Esophagus (tissue), 2 donors: ENCODE results near the gene KSR1. TPM values are rescaled to one million over a fixed set of nuclear protein-coding genes. Genes with fewer than 3 reads are reported as not detected.

Source experiments
- H3K27ac ChIP-seq, 2 donors: one replicate each; pipeline ENCODE4 v1.5.1; 2013; ENCODE audit warnings: low read depth in 2 of 2, mild to moderate bottlenecking in 2 of 2, inconsistent platforms in 1 of 2, low read length in 1 of 2, moderate library complexity in 1 of 2
- H3K27me3 ChIP-seq, 2 donors: one replicate each; pipeline ENCODE4 v1.6.1; 2013; ENCODE audit warnings: low read length in 2 of 2, control low read depth in 1 of 2, mild to moderate bottlenecking in 1 of 2; ENCODE audit not compliant: insufficient read depth in 2 of 2, control insufficient read depth in 1 of 2
- H3K36me3 ChIP-seq, 2 donors: one replicate each; pipeline ENCODE4 v1.6.1; 2013; ENCODE audit warnings: low read length in 1 of 2; ENCODE audit not compliant: control insufficient read depth in 2 of 2, insufficient read depth in 2 of 2
- H3K4me1 ChIP-seq, 2 donors: one replicate each; pipeline ENCODE4 v1.6.1; 2013; ENCODE audit warnings: low read length in 1 of 2; ENCODE audit not compliant: control insufficient read depth in 2 of 2, insufficient read depth in 2 of 2
- H3K4me3 ChIP-seq, 2 donors: one replicate each; pipeline ENCODE4 v1.5.1; 2013; ENCODE audit warnings: low read length in 2 of 2, mild to moderate bottlenecking in 2 of 2, low read depth in 1 of 2, moderate library complexity in 1 of 2
- H3K9me3 ChIP-seq, 2 donors: one replicate each; pipeline ENCODE4 v1.6.1; 2013; ENCODE audit warnings: mild to moderate bottlenecking in 2 of 2, low read depth in 1 of 2, low read length in 1 of 2, moderate library complexity in 1 of 2; ENCODE audit not compliant: control insufficient read depth in 2 of 2, insufficient read depth in 1 of 2
- WGBS, 2 donors: extraction: QIAGEN DNeasy Blood & Tissue Kit; methylation state at CpG; one replicate each; pipeline ENCODE4 v1.1.7; 2013; 5-methylcytosine and 5-hydroxymethylcytosine counted together
- polyA plus RNA-seq, 2 donors: library from polyadenylated mRNA; stranded (reverse); fragments of 200-250 nt; gene quantifications; one replicate each; pipeline ENCODE4 v1.2.3, GENCODE V29; 2013
- donor health status: healthy with polysubstance abuse.
- donor health status: Bipolar disorder and iron deficiency.

KSR1 gene
- polyA plus RNA-seq, 2 donors: 35.3 to 52.4 TPM

- Histone ChIP-seq H3K27me3 (no peaks in the 10 kb centered on the region), H3K4me3 (no peak overlapping the region), H3K9me3 (no peaks in the 10 kb centered on the region), H3K36me3 (peaks cover 0 to 13% of the 10 kb centered on the region in 2 donors), H3K27ac (no peak overlapping the region), H3K4me1 (peaks cover 2 to 4% of the 10 kb centered on the region in 2 donors)
- 68 to 76% methylated on average over 3 of the region's 3 CpGs for WGBS, 2 donors
Measured at GRCh38 chr17:27550974-27551505, 94.8 kb downstream of the KSR1 start.

DNA sequence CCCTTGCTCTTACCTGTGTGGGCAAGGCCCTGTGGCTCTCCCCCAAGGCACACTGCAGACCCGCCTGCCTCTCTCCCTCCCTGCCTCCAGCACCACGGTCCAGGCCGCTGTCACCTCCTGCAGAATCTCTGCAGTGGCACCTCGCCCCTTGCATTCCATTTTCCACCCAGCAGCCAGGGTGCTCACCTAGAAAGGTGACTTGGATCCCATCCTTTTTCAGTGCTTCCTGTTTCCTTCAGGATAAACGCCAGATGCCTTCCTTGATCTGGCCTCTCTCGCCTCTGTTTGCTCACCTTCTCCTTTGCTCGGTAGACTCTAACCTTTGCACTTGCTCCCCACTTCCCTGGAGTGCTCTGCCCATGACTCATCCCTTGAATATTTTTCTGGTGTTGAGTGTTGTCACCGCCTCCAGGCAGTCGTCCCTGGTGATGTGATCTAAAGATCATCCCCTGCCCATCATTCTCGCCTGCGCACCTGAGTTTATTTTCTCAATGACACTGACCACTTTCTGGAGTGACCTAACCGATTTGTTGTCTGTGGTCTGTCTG lies 95.5 kb downstream of the KSR1 start:
- Histone ChIP-seq H3K9me3 (no peaks in the 10 kb centered on the region), H3K36me3 (peaks cover 0 to 13% of the 10 kb centered on the region in 2 donors), H3K4me1 (peaks cover 2 to 4% of the 10 kb centered on the region in 2 donors), H3K27me3 (no peaks in the 10 kb centered on the region), H3K27ac (no peak overlapping the region), H3K4me3 (no peak overlapping the region)
- WGBS, 2 donors: 67 to 71% methylated on average over 12 of the region's 12 CpGs

GRCh38 chr17:27552276-27552732 lies 96.1 kb downstream of the KSR1 start:
- H3K27me3 ChIP-seq: no peaks in the 10 kb centered on the region
- WGBS, 2 donors: 81 to 85% methylated on average over 4 of the region's 4 CpGs
- peaks cover 3 to 13% of the 10 kb centered on the region in 2 donors for H3K36me3 ChIP-seq
- H3K27ac ChIP-seq: no peak overlapping the region
- peaks cover 2 to 4% of the 10 kb centered on the region in 2 donors for H3K4me1 ChIP-seq
- no peak overlapping the region for H3K4me3 ChIP-seq
- no peaks in the 10 kb centered on the region for H3K9me3 ChIP-seq

GRCh38 chr17:27553019-27553511 lies 96.8 kb downstream of the KSR1 start:
- H3K36me3 ChIP-seq: peaks cover 4 to 18% of the 10 kb centered on the region in 2 donors
- no peak overlapping the region for H3K27ac ChIP-seq
- H3K9me3 ChIP-seq: no peaks in the 10 kb centered on the region
- no peaks in the 10 kb centered on the region for H3K27me3 ChIP-seq
- peaks cover 2 to 4% of the 10 kb centered on the region in 2 donors for H3K4me1 ChIP-seq
- 68 to 70% methylated on average over 7 of the region's 7 CpGs for WGBS, 2 donors
- no peak overlapping the region for H3K4me3 ChIP-seq

GRCh38 chr17:27554152-27554551 lies 97.9 kb downstream of the KSR1 start:
- peaks cover 2 to 4% of the 10 kb centered on the region in 2 donors for H3K4me1 ChIP-seq
- H3K36me3 ChIP-seq: peaks cover 4 to 21% of the 10 kb centered on the region in 2 donors
- H3K27ac ChIP-seq: no peak overlapping the region
- H3K9me3 ChIP-seq: no peaks in the 10 kb centered on the region
- WGBS, 2 donors: 68 to 83% methylated on average over 11 of the region's 11 CpGs
- H3K27me3 ChIP-seq: no peaks in the 10 kb centered on the region
- no peak overlapping the region for H3K4me3 ChIP-seq

DNA sequence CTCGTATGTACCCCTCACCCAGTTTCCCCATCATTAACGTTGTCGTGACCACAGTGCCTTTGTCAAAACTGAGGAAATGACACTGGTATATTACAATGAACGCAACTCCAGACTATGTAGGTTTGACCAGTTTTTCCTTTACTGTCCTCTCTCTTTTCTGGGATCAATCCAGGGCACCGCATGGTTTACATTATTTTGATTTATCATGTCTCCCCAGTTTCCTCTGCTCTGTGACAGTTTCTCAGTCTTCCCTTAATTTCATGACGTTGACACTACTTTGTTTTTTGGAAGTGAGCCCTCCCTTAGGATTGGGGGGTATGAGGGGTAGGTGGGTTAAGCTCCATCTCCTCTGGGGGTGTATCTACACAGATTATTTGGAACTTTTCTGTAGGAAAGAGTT lies 98.7 kb downstream of the KSR1 start:
- WGBS, 2 donors: 80 to 91% methylated on average over 6 of the region's 6 CpGs
- Histone ChIP-seq H3K27me3 (no peaks in the 10 kb centered on the region), H3K36me3 (peaks cover 4 to 22% of the 10 kb centered on the region in 2 donors), H3K27ac (no peak overlapping the region), H3K4me1 (peaks cover 2 to 4% of the 10 kb centered on the region in 2 donors), H3K4me3 (no peak overlapping the region), H3K9me3 (no peaks in the 10 kb centered on the region)

DNA sequence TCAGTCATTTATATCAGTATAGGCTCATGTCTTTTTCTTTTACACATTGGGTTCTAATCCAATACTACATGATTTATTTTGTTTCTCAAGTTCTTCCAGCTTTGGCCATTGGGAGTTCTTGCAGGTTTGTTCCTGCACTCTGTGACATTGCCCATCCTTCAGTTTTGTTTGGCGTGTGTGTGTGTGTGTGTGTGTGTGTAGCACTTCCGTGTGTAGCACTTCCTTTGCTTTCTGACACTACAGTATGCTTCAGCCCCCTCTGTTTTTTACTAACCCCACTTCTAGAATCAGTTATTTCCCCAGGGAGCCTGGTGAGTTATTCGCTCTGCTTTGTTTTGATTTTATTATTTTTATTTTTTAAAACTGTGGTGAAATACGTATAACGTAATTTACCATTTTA lies 99.1 kb downstream of the KSR1 start:
- 79 to 81% methylated on average over 5 of the region's 5 CpGs for WGBS, 2 donors
- Histone ChIP-seq H3K27ac (no peak overlapping the region), H3K9me3 (no peaks in the 10 kb centered on the region), H3K27me3 (no peaks in the 10 kb centered on the region), H3K4me3 (no peak overlapping the region), H3K4me1 (peaks cover 2 to 5% of the 10 kb centered on the region in 2 donors), H3K36me3 (peaks cover 4 to 22% of the 10 kb centered on the region in 2 donors)

DNA sequence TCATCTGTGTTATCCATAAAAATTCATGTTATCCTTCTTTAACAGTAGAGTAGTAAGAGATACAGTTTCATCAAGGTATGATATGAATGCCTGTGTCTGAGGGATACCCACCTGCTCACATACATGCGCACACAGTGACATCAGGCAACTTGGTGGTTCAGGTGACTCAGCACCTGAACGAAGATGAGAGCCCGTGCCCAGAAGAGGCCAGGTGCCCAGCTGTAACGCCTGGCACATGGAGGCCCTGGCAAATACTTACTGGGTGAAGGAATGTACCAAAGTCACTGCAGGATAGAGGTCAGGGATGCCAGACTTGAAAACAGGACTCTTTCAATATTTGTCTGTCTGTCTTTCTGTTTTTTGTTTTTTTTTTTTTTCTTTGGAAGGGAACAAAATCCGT lies 102.1 kb downstream of the KSR1 start:
- Histone ChIP-seq H3K27ac (no peak overlapping the region), H3K4me3 (no peak overlapping the region), H3K36me3 (peaks cover 4 to 9% of the 10 kb centered on the region in 2 donors), H3K9me3 (no peaks in the 10 kb centered on the region), H3K4me1 (peaks cover 0 to 9% of the 10 kb centered on the region in 2 donors), H3K27me3 (no peaks in the 10 kb centered on the region)
- 82 to 87% methylated on average over 5 of the region's 5 CpGs for WGBS, 2 donors

DNA sequence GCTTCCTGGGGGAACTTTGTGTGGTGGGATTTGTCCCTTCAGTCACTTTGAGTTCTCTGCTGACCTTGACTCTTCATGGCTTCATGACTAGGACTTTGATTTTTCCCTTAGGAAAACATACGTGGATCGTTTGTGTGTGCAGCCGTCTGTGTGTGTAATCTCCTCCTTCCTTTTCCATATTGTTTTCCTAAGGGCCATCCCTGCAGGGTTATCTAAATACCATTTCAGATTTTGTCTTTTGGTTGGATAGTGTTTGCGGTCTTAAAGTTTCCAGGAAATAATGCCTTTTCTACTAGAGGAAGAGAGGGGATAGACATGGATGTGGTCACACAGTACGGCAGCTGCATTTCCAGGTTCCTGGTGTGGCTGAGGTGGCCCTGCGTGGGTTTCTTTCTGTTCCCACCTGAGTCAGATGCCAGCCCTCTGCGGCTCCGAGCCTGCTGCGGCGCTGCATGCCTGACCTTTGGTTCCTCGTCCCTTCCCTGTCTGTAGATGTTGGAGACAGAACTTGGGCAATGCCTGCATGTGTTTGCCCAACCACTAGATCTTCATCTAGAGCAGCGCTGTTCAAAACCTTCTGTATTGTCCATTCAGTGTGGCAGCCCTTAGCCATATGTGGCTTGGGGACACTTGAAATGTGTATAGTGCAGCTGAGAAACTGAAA lies 102.7 kb downstream of the KSR1 start:
- peaks cover 0 to 9% of the 10 kb centered on the region in 2 donors for H3K4me1 ChIP-seq
- H3K27ac ChIP-seq: no peak overlapping the region
- peaks cover 4 to 9% of the 10 kb centered on the region in 2 donors for H3K36me3 ChIP-seq
- no peaks in the 10 kb centered on the region for H3K27me3 ChIP-seq
- H3K4me3 ChIP-seq: no peak overlapping the region
- no peaks in the 10 kb centered on the region for H3K9me3 ChIP-seq
- WGBS, 2 donors: 69 to 90% methylated on average over 12 of the region's 12 CpGs
